ENCODE data around the gene EFCAB11.

Gene EFCAB11

DNA sequence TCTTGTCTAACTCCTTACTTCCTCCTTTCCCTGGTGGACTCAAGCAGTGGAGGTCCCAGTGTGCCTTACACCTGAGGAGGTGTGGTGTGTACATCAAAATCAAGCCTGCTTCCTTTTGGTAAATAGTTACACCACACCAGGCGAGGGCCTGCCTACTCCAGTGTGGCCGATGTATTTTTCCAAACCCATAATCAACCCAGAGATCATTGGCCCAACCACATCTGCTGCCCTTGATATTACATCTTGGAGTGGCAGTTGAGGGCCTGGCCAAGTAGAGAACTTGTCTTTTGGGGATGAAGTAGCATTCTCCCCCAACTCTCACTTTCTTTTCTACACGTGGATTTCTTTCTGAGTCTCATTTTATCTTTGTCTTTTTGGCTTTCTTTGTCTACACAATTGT lies 187.4 kb downstream of the EFCAB11 start:
- H3K36me3 ChIP-seq (ENCODE audit: control insufficient read depth, insufficient read depth, low read length), result no peaks in the 10 kb centered on the region
- no peaks in the 10 kb centered on the region for H3K9me3 ChIP-seq (ENCODE audit: control insufficient read depth, insufficient read depth, low read length)
- H3K27ac ChIP-seq (ENCODE audit: low read depth, low read length), result no peak overlapping the region
- H3K9ac ChIP-seq (ENCODE audit: low read depth, low read length), result no peak overlapping the region
- peaks cover 12% of the 10 kb centered on the region; the same call in 1 of the 2 replicates for H3K4me1 ChIP-seq (ENCODE audit: control insufficient read depth, insufficient read depth, low read length)
- H3K4me3 ChIP-seq (ENCODE audit: low read depth, low read length), result no peak overlapping the region
- H3K27me3 ChIP-seq (ENCODE audit: control insufficient read depth, insufficient read depth, low read length), result no peaks in the 10 kb centered on the region

DNA sequence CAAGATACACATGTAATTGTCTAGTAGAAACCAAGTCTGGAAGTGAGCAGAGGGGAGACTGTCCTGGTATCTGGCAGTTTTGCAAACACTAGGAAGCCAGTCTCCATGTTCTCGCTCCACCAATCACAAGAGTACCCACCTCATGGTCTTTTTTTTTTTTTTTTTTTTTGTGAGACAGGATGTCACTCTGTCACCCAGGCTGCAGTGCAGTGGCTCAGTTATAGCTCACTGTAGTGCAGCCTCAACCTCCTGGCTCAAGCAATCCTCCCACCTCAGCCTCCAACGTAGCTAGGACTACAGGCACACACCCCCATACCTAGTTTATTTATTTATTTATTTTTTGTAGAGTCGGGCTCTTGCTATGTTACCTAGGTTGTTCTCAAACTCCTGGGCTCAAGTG lies 189.2 kb downstream of the EFCAB11 start:
- Histone ChIP-seq H3K4me1 (ENCODE audit: control insufficient read depth, insufficient read depth, low read length) (no peaks in the 10 kb centered on the region), H3K4me3 (ENCODE audit: low read depth, low read length) (no peak overlapping the region), H3K27me3 (ENCODE audit: control insufficient read depth, insufficient read depth, low read length) (no peaks in the 10 kb centered on the region), H3K9ac (ENCODE audit: low read depth, low read length) (no peak overlapping the region), H3K27ac (ENCODE audit: low read depth, low read length) (no peak overlapping the region), H3K9me3 (ENCODE audit: control insufficient read depth, insufficient read depth, low read length) (no peaks in the 10 kb centered on the region), H3K36me3 (ENCODE audit: control insufficient read depth, insufficient read depth, low read length) (no peaks in the 10 kb centered on the region)

GRCh38 chr14:89760086-89760485 lies 194.4 kb downstream of the EFCAB11 start:
- Histone ChIP-seq H3K36me3 (ENCODE audit: control insufficient read depth, insufficient read depth, low read length) (no peaks in the 10 kb centered on the region), H3K9ac (ENCODE audit: low read depth, low read length) (no peak overlapping the region), H3K9me3 (ENCODE audit: control insufficient read depth, insufficient read depth, low read length) (no peaks in the 10 kb centered on the region), H3K27ac (ENCODE audit: low read depth, low read length) (no peak overlapping the region), H3K27me3 (ENCODE audit: control insufficient read depth, insufficient read depth, low read length) (no peaks in the 10 kb centered on the region), H3K4me3 (ENCODE audit: low read depth, low read length) (no peak overlapping the region), H3K4me1 (ENCODE audit: control insufficient read depth, insufficient read depth, low read length) (0 out of 2 replicates have a peak, but pooled peaks cover 5% of the 10 kb centered on the region)

DNA sequence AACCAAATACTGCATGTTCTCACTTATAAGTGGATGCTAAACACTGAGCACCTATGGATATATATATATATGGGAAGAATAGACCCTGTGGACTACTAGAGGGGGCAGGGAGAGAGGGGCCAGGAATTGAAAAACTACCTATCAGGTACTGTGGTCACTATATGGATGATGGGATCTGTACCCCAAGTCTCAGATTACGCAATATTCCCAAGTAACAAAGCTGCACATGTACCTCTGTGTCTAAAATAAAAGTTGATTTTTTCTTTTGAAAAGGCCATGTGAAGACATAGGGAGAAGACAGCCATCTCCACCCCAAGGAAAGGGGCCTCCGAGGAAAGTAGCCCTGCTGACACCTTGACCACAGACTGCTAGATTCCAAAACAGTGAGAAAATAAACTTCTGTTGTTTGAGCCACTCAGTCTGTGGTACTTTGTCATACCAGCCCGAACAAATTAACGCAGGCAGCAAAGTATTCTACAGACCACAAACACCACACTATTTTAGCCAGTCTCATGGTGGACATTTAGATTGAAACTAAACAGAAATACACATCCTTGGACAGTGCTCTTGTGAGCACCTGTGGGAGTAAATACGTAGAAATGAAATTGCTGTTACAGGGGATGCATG lies 197.1 kb downstream of the EFCAB11 start:
- Histone ChIP-seq H3K4me1 (ENCODE audit: control insufficient read depth, insufficient read depth, low read length) (0 out of 2 replicates have a peak, but pooled peaks cover 5% of the 10 kb centered on the region), H3K27ac (ENCODE audit: low read depth, low read length) (no peak overlapping the region), H3K4me3 (ENCODE audit: low read depth, low read length) (no peak overlapping the region), H3K9me3 (ENCODE audit: control insufficient read depth, insufficient read depth, low read length) (no peaks in the 10 kb centered on the region), H3K9ac (ENCODE audit: low read depth, low read length) (no peak overlapping the region), H3K27me3 (ENCODE audit: control insufficient read depth, insufficient read depth, low read length) (no peaks in the 10 kb centered on the region), H3K36me3 (ENCODE audit: control insufficient read depth, insufficient read depth, low read length) (no peaks in the 10 kb centered on the region)

DNA sequence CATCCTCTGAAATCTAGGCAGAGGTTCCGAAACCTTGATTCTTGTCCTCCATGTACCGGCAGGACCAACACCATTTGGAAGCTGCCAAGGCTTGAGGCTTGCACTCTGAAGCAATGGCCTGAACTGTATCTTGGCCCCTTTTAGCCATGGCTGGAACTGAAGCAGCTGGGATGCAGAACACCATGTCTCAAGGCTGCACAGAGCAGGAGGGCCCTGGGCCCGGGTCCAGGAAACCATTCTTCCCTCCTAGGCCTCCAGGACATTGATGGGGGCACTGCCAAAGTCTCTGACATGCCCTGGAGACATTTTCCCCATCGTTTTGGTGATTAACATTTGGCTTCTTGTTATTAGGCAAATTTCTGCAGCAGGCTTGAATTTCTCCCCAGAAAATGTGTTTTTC lies 198.7 kb downstream of the EFCAB11 start:
- no peaks in the 10 kb centered on the region for H3K36me3 ChIP-seq (ENCODE audit: control insufficient read depth, insufficient read depth, low read length)
- H3K9me3 ChIP-seq (ENCODE audit: control insufficient read depth, insufficient read depth, low read length), result no peaks in the 10 kb centered on the region
- no peak overlapping the region for H3K27ac ChIP-seq (ENCODE audit: low read depth, low read length)
- H3K9ac ChIP-seq (ENCODE audit: low read depth, low read length), result no peak overlapping the region
- 0 out of 2 replicates have a peak, but pooled peaks cover 5% of the 10 kb centered on the region for H3K4me1 ChIP-seq (ENCODE audit: control insufficient read depth, insufficient read depth, low read length)
- no peaks in the 10 kb centered on the region for H3K27me3 ChIP-seq (ENCODE audit: control insufficient read depth, insufficient read depth, low read length)
- H3K4me3 ChIP-seq (ENCODE audit: low read depth, low read length), result no peak overlapping the region

- Histone ChIP-seq H3K4me1 (ENCODE audit: control insufficient read depth, insufficient read depth, low read length) (no peaks in the 10 kb centered on the region), H3K36me3 (ENCODE audit: control insufficient read depth, insufficient read depth, low read length) (no peaks in the 10 kb centered on the region), H3K27ac (ENCODE audit: low read depth, low read length) (no peak overlapping the region), H3K9me3 (ENCODE audit: control insufficient read depth, insufficient read depth, low read length) (no peaks in the 10 kb centered on the region), H3K4me3 (ENCODE audit: low read depth, low read length) (no peak overlapping the region), H3K9ac (ENCODE audit: low read depth, low read length) (no peak overlapping the region), H3K27me3 (ENCODE audit: control insufficient read depth, insufficient read depth, low read length) (no peaks in the 10 kb centered on the region)
Observed at GRCh38 chr14:89753828-89754412, 200.6 kb downstream of the EFCAB11 start.

DNA sequence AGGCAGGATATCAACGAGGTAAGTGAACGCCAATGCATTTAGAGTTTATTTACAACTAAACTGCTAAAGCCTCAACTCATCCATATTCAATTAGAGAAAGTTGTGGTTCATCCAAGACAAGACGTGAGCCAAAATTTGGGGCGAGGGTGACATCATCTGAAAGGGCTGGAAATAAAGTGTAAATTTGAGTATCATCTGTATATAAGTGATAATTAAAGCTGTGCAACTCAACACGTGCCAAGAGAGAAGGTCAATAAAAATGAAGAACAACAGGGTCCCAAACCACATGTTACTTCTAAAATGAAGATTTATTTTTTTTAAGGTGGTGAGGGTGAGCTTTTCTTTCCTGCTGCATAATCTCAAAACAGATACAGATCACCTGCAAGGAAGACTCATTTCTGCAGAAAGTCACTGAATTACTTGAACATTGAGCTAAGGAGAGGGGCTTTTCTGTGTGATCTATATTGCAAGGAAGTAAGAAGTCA lies 203.6 kb downstream of the EFCAB11 start:
- H3K4me1 ChIP-seq (ENCODE audit: control insufficient read depth, insufficient read depth, low read length), result no peaks in the 10 kb centered on the region
- H3K9ac ChIP-seq (ENCODE audit: low read depth, low read length), result no peak overlapping the region
- H3K27me3 ChIP-seq (ENCODE audit: control insufficient read depth, insufficient read depth, low read length), result no peaks in the 10 kb centered on the region
- H3K4me3 ChIP-seq (ENCODE audit: low read depth, low read length), result no peak overlapping the region
- no peak overlapping the region for H3K27ac ChIP-seq (ENCODE audit: low read depth, low read length)
- no peaks in the 10 kb centered on the region for H3K36me3 ChIP-seq (ENCODE audit: control insufficient read depth, insufficient read depth, low read length)
- H3K9me3 ChIP-seq (ENCODE audit: control insufficient read depth, insufficient read depth, low read length), result no peaks in the 10 kb centered on the region

DNA sequence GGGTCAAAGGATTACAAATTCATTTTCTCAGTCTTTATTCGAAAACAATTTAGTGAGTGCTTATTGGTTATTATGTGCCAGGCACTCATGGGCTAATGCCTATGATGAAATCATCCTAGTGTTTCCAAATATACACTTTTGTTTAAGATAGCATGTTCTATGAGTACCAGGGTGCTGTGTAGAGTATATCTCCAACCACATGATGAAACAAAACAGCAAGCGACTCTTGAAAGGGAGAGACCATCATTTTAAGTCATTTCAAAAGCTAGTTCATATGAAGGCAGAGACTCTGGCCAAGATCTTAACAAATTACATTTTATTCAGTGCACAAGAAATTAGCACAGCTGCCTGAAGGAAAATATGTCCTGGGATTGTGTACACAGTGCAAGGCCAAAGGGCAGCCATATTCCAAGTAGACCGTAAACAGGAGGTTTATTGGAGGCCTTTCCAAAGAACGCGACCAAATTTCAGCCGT lies 204.2 kb downstream of the EFCAB11 start:
- Histone ChIP-seq H3K4me3 (ENCODE audit: low read depth, low read length) (no peak overlapping the region), H3K27ac (ENCODE audit: low read depth, low read length) (no peak overlapping the region), H3K4me1 (ENCODE audit: control insufficient read depth, insufficient read depth, low read length) (no peaks in the 10 kb centered on the region), H3K9ac (ENCODE audit: low read depth, low read length) (no peak overlapping the region), H3K27me3 (ENCODE audit: control insufficient read depth, insufficient read depth, low read length) (no peaks in the 10 kb centered on the region), H3K36me3 (ENCODE audit: control insufficient read depth, insufficient read depth, low read length) (no peaks in the 10 kb centered on the region), H3K9me3 (ENCODE audit: control insufficient read depth, insufficient read depth, low read length) (no peaks in the 10 kb centered on the region)

GRCh38 chr14:89748004-89748403 lies 206.5 kb downstream of the EFCAB11 start:
- Histone ChIP-seq H3K9me3 (ENCODE audit: control insufficient read depth, insufficient read depth, low read length) (peaks cover under 1% of the 10 kb centered on the region; the same call in 1 of the 2 replicates), H3K9ac (ENCODE audit: low read depth, low read length) (no peak overlapping the region), H3K4me1 (ENCODE audit: control insufficient read depth, insufficient read depth, low read length) (no peaks in the 10 kb centered on the region), H3K27me3 (ENCODE audit: control insufficient read depth, insufficient read depth, low read length) (no peaks in the 10 kb centered on the region), H3K4me3 (ENCODE audit: low read depth, low read length) (no peak overlapping the region), H3K36me3 (ENCODE audit: control insufficient read depth, insufficient read depth, low read length) (no peaks in the 10 kb centered on the region), H3K27ac (ENCODE audit: low read depth, low read length) (no peak overlapping the region)

GRCh38 chr14:89747126-89747525 lies 207.4 kb downstream of the EFCAB11 start:
- Histone ChIP-seq H3K9me3 (ENCODE audit: control insufficient read depth, insufficient read depth, low read length) (peaks cover 8% of the 10 kb centered on the region), H3K9ac (ENCODE audit: low read depth, low read length) (no peak overlapping the region), H3K4me3 (ENCODE audit: low read depth, low read length) (no peak overlapping the region), H3K36me3 (ENCODE audit: control insufficient read depth, insufficient read depth, low read length) (no peaks in the 10 kb centered on the region), H3K27ac (ENCODE audit: low read depth, low read length) (no peak overlapping the region), H3K4me1 (ENCODE audit: control insufficient read depth, insufficient read depth, low read length) (no peaks in the 10 kb centered on the region), H3K27me3 (ENCODE audit: control insufficient read depth, insufficient read depth, low read length) (no peaks in the 10 kb centered on the region)

GRCh38 chr14:89746654-89747053 lies 207.9 kb downstream of the EFCAB11 start:
- H3K27ac ChIP-seq (ENCODE audit: low read depth, low read length), result no peak overlapping the region
- H3K36me3 ChIP-seq (ENCODE audit: control insufficient read depth, insufficient read depth, low read length), result no peaks in the 10 kb centered on the region
- no peak overlapping the region for H3K9ac ChIP-seq (ENCODE audit: low read depth, low read length)
- H3K27me3 ChIP-seq (ENCODE audit: control insufficient read depth, insufficient read depth, low read length), result no peaks in the 10 kb centered on the region
- H3K4me1 ChIP-seq (ENCODE audit: control insufficient read depth, insufficient read depth, low read length), result no peaks in the 10 kb centered on the region
- H3K4me3 ChIP-seq (ENCODE audit: low read depth, low read length), result no peak overlapping the region
- peaks cover 13% of the 10 kb centered on the region for H3K9me3 ChIP-seq (ENCODE audit: control insufficient read depth, insufficient read depth, low read length)
